Right lobe of liver (tissue), 4 donors: ENCODE results near the gene SGCA.

Experiments used
- POLR2A ChIP-seq: fragments of 450-650 bp; IDR thresholded peaks from one replicate; pipeline ENCODE4 v1.6.1; 2017; ENCODE audit warnings: antibody characterized with exemption, mild to moderate bottlenecking
- TF ChIP-seq, protein P1 (sequence below), 4 donors: fragments of 200-600 bp in 3 of 4; fragments of 450-650 bp in 1 of 4; IDR thresholded peaks; one replicate each; pipeline versions ENCODE4 v1.5.1 to v1.8.0; 2016 to 2022; ENCODE audit warnings: antibody characterized with exemption in 4 of 4, mild to moderate bottlenecking in 2 of 4
- donor health status: DM: no; HTN: no; CAD: no.
- donor health status: DM: no; HTN: no; CAD: no.
- donor health status: DM: no; HTN: yes; CAD: no.

GRCh38 chr17:50210240-50211225, 44.7 kb downstream of the SGCA start:
- no peak for TF ChIP-seq POLR2A
- TF ChIP-seq, protein P1, sequence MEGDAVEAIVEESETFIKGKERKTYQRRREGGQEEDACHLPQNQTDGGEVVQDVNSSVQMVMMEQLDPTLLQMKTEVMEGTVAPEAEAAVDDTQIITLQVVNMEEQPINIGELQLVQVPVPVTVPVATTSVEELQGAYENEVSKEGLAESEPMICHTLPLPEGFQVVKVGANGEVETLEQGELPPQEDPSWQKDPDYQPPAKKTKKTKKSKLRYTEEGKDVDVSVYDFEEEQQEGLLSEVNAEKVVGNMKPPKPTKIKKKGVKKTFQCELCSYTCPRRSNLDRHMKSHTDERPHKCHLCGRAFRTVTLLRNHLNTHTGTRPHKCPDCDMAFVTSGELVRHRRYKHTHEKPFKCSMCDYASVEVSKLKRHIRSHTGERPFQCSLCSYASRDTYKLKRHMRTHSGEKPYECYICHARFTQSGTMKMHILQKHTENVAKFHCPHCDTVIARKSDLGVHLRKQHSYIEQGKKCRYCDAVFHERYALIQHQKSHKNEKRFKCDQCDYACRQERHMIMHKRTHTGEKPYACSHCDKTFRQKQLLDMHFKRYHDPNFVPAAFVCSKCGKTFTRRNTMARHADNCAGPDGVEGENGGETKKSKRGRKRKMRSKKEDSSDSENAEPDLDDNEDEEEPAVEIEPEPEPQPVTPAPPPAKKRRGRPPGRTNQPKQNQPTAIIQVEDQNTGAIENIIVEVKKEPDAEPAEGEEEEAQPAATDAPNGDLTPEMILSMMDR (IDR thresholded peaks at IDR 0.05), result no peak
